ENCODE measurements around the gene SPINK13.

The SPINK13 gene

GRCh38 chr5:148268566-148268965 is at the start of gene SPINK13:
Gene SPINK13 (plus strand): TSS chr5:148268794. CDS start chr5:148270073, 1,279 bp downstream.
- Histone ChIP-seq H3K4me3 (ENCODE audit: low read length) (no peak within 1 kb of the TSS), H3K9me3 (ENCODE audit: control insufficient read depth, low read depth, low read length) (no peaks in the 10 kb centered on the region), H3K36me3 (ENCODE audit: control insufficient read depth, low read depth, low read length) (no peaks in the 10 kb centered on the region), H3K27ac (ENCODE audit: low read length) (no peak within 1 kb of the TSS), H3K4me1 (ENCODE audit: control insufficient read depth, low read depth, low read length) (no peaks in the 10 kb centered on the region), H3K9ac (ENCODE audit: low read length) (no peak within 1 kb of the TSS), H3K27me3 (ENCODE audit: control insufficient read depth, insufficient read depth, low read length) (no peaks in the 10 kb centered on the region)

- no peaks in the 10 kb centered on the region for H3K36me3 ChIP-seq (ENCODE audit: control insufficient read depth, low read depth, low read length)
- no peaks in the 10 kb centered on the region for H3K27me3 ChIP-seq (ENCODE audit: control insufficient read depth, insufficient read depth, low read length)
- no peaks in the 10 kb centered on the region for H3K9me3 ChIP-seq (ENCODE audit: control insufficient read depth, low read depth, low read length)
- no peak overlapping the region for H3K4me3 ChIP-seq (ENCODE audit: low read length)
- H3K27ac ChIP-seq (ENCODE audit: low read length) = no peak overlapping the region
- no peak overlapping the region for H3K9ac ChIP-seq (ENCODE audit: low read length)
- no peaks in the 10 kb centered on the region for H3K4me1 ChIP-seq (ENCODE audit: control insufficient read depth, low read depth, low read length)
Observed at GRCh38 chr5:148221508-148221907, 47.1 kb upstream of the SPINK13 start.

GRCh38 chr5:148224117-148224742 is 44.4 kb upstream of the SPINK13 start:
- Histone ChIP-seq H3K27ac (ENCODE audit: low read length) (no peak overlapping the region), H3K4me3 (ENCODE audit: low read length) (no peak overlapping the region), H3K4me1 (ENCODE audit: control insufficient read depth, low read depth, low read length) (no peaks in the 10 kb centered on the region), H3K9ac (ENCODE audit: low read length) (no peak overlapping the region), H3K36me3 (ENCODE audit: control insufficient read depth, low read depth, low read length) (no peaks in the 10 kb centered on the region), H3K9me3 (ENCODE audit: control insufficient read depth, low read depth, low read length) (no peaks in the 10 kb centered on the region), H3K27me3 (ENCODE audit: control insufficient read depth, insufficient read depth, low read length) (no peaks in the 10 kb centered on the region)

- no peaks in the 10 kb centered on the region for H3K9me3 ChIP-seq (ENCODE audit: control insufficient read depth, low read depth, low read length)
- H3K27me3 ChIP-seq (ENCODE audit: control insufficient read depth, insufficient read depth, low read length) = no peaks in the 10 kb centered on the region
- H3K9ac ChIP-seq (ENCODE audit: low read length) = no peak overlapping the region
- no peaks in the 10 kb centered on the region for H3K36me3 ChIP-seq (ENCODE audit: control insufficient read depth, low read depth, low read length)
- H3K27ac ChIP-seq (ENCODE audit: low read length) = no peak overlapping the region
- H3K4me3 ChIP-seq (ENCODE audit: low read length) = no peak overlapping the region
- H3K4me1 ChIP-seq (ENCODE audit: control insufficient read depth, low read depth, low read length) = no peaks in the 10 kb centered on the region
Observed at GRCh38 chr5:148228392-148228984, 40.1 kb upstream of the SPINK13 start.

- H3K27me3 ChIP-seq (ENCODE audit: control insufficient read depth, insufficient read depth, low read length) = no peaks in the 10 kb centered on the region
- no peaks in the 10 kb centered on the region for H3K4me1 ChIP-seq (ENCODE audit: control insufficient read depth, low read depth, low read length)
- H3K9ac ChIP-seq (ENCODE audit: low read length) = no peak overlapping the region
- no peak overlapping the region for H3K27ac ChIP-seq (ENCODE audit: low read length)
- no peaks in the 10 kb centered on the region for H3K36me3 ChIP-seq (ENCODE audit: control insufficient read depth, low read depth, low read length)
- no peaks in the 10 kb centered on the region for H3K9me3 ChIP-seq (ENCODE audit: control insufficient read depth, low read depth, low read length)
- H3K4me3 ChIP-seq (ENCODE audit: low read length) = no peak overlapping the region
Observed at GRCh38 chr5:148229840-148230239, 38.8 kb upstream of the SPINK13 start.

- Histone ChIP-seq H3K27me3 (ENCODE audit: control insufficient read depth, insufficient read depth, low read length) (no peaks in the 10 kb centered on the region), H3K4me1 (ENCODE audit: control insufficient read depth, low read depth, low read length) (no peaks in the 10 kb centered on the region), H3K4me3 (ENCODE audit: low read length) (no peak overlapping the region), H3K9ac (ENCODE audit: low read length) (no peak overlapping the region), H3K9me3 (ENCODE audit: control insufficient read depth, low read depth, low read length) (no peaks in the 10 kb centered on the region), H3K36me3 (ENCODE audit: control insufficient read depth, low read depth, low read length) (no peaks in the 10 kb centered on the region), H3K27ac (ENCODE audit: low read length) (no peak overlapping the region)
Observed at GRCh38 chr5:148230240-148230639, 38.4 kb upstream of the SPINK13 start.

- Histone ChIP-seq H3K36me3 (ENCODE audit: control insufficient read depth, low read depth, low read length) (no peaks in the 10 kb centered on the region), H3K4me1 (ENCODE audit: control insufficient read depth, low read depth, low read length) (no peaks in the 10 kb centered on the region), H3K27me3 (ENCODE audit: control insufficient read depth, insufficient read depth, low read length) (no peaks in the 10 kb centered on the region), H3K9ac (ENCODE audit: low read length) (no peak overlapping the region), H3K27ac (ENCODE audit: low read length) (no peak overlapping the region), H3K9me3 (ENCODE audit: control insufficient read depth, low read depth, low read length) (no peaks in the 10 kb centered on the region), H3K4me3 (ENCODE audit: low read length) (no peak overlapping the region)
Observed at GRCh38 chr5:148237785-148238417, 30.7 kb upstream of the SPINK13 start.

GRCh38 chr5:148238418-148238794 is 30.2 kb upstream of the SPINK13 start, which contains the start of gene MARCOL:
Gene MARCOL (plus strand): TSS chr5:148238525. CDS start chr5:148238598, 73 bp downstream.
- no peaks in the 10 kb centered on the region for H3K4me1 ChIP-seq (ENCODE audit: control insufficient read depth, low read depth, low read length)
- no peaks in the 10 kb centered on the region for H3K9me3 ChIP-seq (ENCODE audit: control insufficient read depth, low read depth, low read length)
- H3K27ac ChIP-seq (ENCODE audit: low read length) = no peak within 1 kb of the TSS
- H3K27me3 ChIP-seq (ENCODE audit: control insufficient read depth, insufficient read depth, low read length) = no peaks in the 10 kb centered on the region
- no peak within 1 kb of the TSS for H3K4me3 ChIP-seq (ENCODE audit: low read length)
- H3K9ac ChIP-seq (ENCODE audit: low read length) = no peak within 1 kb of the TSS
- H3K36me3 ChIP-seq (ENCODE audit: control insufficient read depth, low read depth, low read length) = no peaks in the 10 kb centered on the region

GRCh38 chr5:148248894-148249293 is 19.7 kb upstream of the SPINK13 start:
- Histone ChIP-seq H3K4me3 (ENCODE audit: low read length) (no peak overlapping the region), H3K9me3 (ENCODE audit: control insufficient read depth, low read depth, low read length) (no peaks in the 10 kb centered on the region), H3K27ac (ENCODE audit: low read length) (no peak overlapping the region), H3K9ac (ENCODE audit: low read length) (no peak overlapping the region), H3K36me3 (ENCODE audit: control insufficient read depth, low read depth, low read length) (no peaks in the 10 kb centered on the region), H3K27me3 (ENCODE audit: control insufficient read depth, insufficient read depth, low read length) (no peaks in the 10 kb centered on the region), H3K4me1 (ENCODE audit: control insufficient read depth, low read depth, low read length) (no peaks in the 10 kb centered on the region)

GRCh38 chr5:148255456-148255855 is 13.1 kb upstream of the SPINK13 start:
- H3K36me3 ChIP-seq (ENCODE audit: control insufficient read depth, low read depth, low read length) = no peaks in the 10 kb centered on the region
- H3K9ac ChIP-seq (ENCODE audit: low read length) = no peak overlapping the region
- H3K4me3 ChIP-seq (ENCODE audit: low read length) = no peak overlapping the region
- no peaks in the 10 kb centered on the region for H3K9me3 ChIP-seq (ENCODE audit: control insufficient read depth, low read depth, low read length)
- H3K27me3 ChIP-seq (ENCODE audit: control insufficient read depth, insufficient read depth, low read length) = no peaks in the 10 kb centered on the region
- H3K27ac ChIP-seq (ENCODE audit: low read length) = no peak overlapping the region
- H3K4me1 ChIP-seq (ENCODE audit: control insufficient read depth, low read depth, low read length) = no peaks in the 10 kb centered on the region

- no peak overlapping the region for H3K27ac ChIP-seq (ENCODE audit: low read length)
- H3K9me3 ChIP-seq (ENCODE audit: control insufficient read depth, low read depth, low read length) = no peaks in the 10 kb centered on the region
- H3K27me3 ChIP-seq (ENCODE audit: control insufficient read depth, insufficient read depth, low read length) = no peaks in the 10 kb centered on the region
- H3K4me1 ChIP-seq (ENCODE audit: control insufficient read depth, low read depth, low read length) = no peaks in the 10 kb centered on the region
- H3K4me3 ChIP-seq (ENCODE audit: low read length) = no peak overlapping the region
- H3K36me3 ChIP-seq (ENCODE audit: control insufficient read depth, low read depth, low read length) = no peaks in the 10 kb centered on the region
- no peak overlapping the region for H3K9ac ChIP-seq (ENCODE audit: low read length)
Observed at GRCh38 chr5:148259288-148259687, 9.3 kb upstream of the SPINK13 start.

- H3K9ac ChIP-seq (ENCODE audit: low read length) = no peak overlapping the region
- no peak overlapping the region for H3K4me3 ChIP-seq (ENCODE audit: low read length)
- H3K4me1 ChIP-seq (ENCODE audit: control insufficient read depth, low read depth, low read length) = no peaks in the 10 kb centered on the region
- no peaks in the 10 kb centered on the region for H3K9me3 ChIP-seq (ENCODE audit: control insufficient read depth, low read depth, low read length)
- no peaks in the 10 kb centered on the region for H3K36me3 ChIP-seq (ENCODE audit: control insufficient read depth, low read depth, low read length)
- no peaks in the 10 kb centered on the region for H3K27me3 ChIP-seq (ENCODE audit: control insufficient read depth, insufficient read depth, low read length)
- H3K27ac ChIP-seq (ENCODE audit: low read length) = no peak overlapping the region
Observed at GRCh38 chr5:148261221-148261620, 7.4 kb upstream of the SPINK13 start.
